ENCODE data around the gene EXOSC5.
"Not testable (repeated sequence)": the region's sequence is repeated elsewhere in the genome, so short reads cannot be mapped to it uniquely, and the experiment has no call there.

Gene EXOSC5

GRCh38 chr19:41364524-41365391 lies 32.4 kb downstream of the EXOSC5 start:
- DNase-seq = no peak

- DNase-seq = peak; percentile 97
Observed at GRCh38 chr19:41363753-41364523, 33.2 kb downstream of the EXOSC5 start, which contains the start of gene B9D2. B9D2 (minus strand) TSS chr19:41364149; CDS start chr19:41363519, 630 bp downstream.

- no peak for DNase-seq
Observed at GRCh38 chr19:41363371-41363752, 33.8 kb downstream of the EXOSC5 start.

GRCh38 chr19:41362143-41362847 lies 34.9 kb downstream of the EXOSC5 start:
- no peak for DNase-seq

- DNase-seq = no peak
Observed at GRCh38 chr19:41359741-41360140, 37.4 kb downstream of the EXOSC5 start.

- no peak for DNase-seq
Observed at GRCh38 chr19:41357746-41358145, 39.4 kb downstream of the EXOSC5 start.

GRCh38 chr19:41356984-41357739 lies 40.0 kb downstream of the EXOSC5 start:
- DNase-seq = no peak

GRCh38 chr19:41355802-41356201 lies 41.4 kb downstream of the EXOSC5 start:
- DNase-seq = no peak

- DNase-seq = no peak
Observed at GRCh38 chr19:41355035-41355434, 42.1 kb downstream of the EXOSC5 start.

GRCh38 chr19:41354343-41354953 lies 42.7 kb downstream of the EXOSC5 start:
- no peak for DNase-seq

GRCh38 chr19:41353466-41354342 lies 43.5 kb downstream of the EXOSC5 start, which contains the start of gene TGFB1:
TGFB1 (minus strand) TSS chr19:41353922; CDS start chr19:41353044, 878 bp downstream.
- DNase-seq = peak; percentile 93

GRCh38 chr19:41352609-41353465 lies 44.3 kb downstream of the EXOSC5 start:
- peak; percentile 86 for DNase-seq

GRCh38 chr19:41352279-41352608 lies 44.9 kb downstream of the EXOSC5 start:
- no peak for DNase-seq

- peak; percentile 87 for DNase-seq
Observed at GRCh38 chr19:41351339-41352245, 45.6 kb downstream of the EXOSC5 start.

- DNase-seq = no peak
Observed at GRCh38 chr19:41350735-41351338, 46.3 kb downstream of the EXOSC5 start.

- not testable (repeated sequence) for DNase-seq
Observed at GRCh38 chr19:41346916-41347315, 50.2 kb downstream of the EXOSC5 start.

GRCh38 chr19:41344162-41344561 lies 53.0 kb downstream of the EXOSC5 start:
- DNase-seq = no peak
